PC-9 (cell line): ENCODE measurements around the gene ANKS1B. TPM values are rescaled to one million over a fixed set of nuclear protein-coding genes. Genes with fewer than 3 reads are reported as not detected.

Source experiments
- BruUV-seq: library from RNA; stranded (reverse); fragments of 400-500 nt; replicated peaks from 2 replicates; lab custom pipeline; 2021; lab: Mats Ljungman, UMichigan
- CTCF ChIA-PET: fragments of 300-600 bp; sonication (Branson Sonifier 250); formaldehyde crosslinking; loops from one replicate; lab custom pipeline; 2022; ENCODE audit warnings: antibody characterized with exemption; lab: Charles Lee
- POLR2A ChIA-PET: fragments of 300-600 bp; sonication (Branson Sonifier 250); formaldehyde crosslinking; loops from one replicate; lab custom pipeline; 2022; ENCODE audit warnings: antibody characterized with exemption; ENCODE audit not compliant: unreplicated experiment; lab: Charles Lee
- DNase-seq, 2 experiments: peaks; one replicate each; pipeline versions ENCODE4 v3.0.0 to v3.0.0-alpha.2; 2015 to 2022; ENCODE audit warnings: mixed read lengths in 1 of 2
- H2AFZ ChIP-seq: fragments of 200-600 bp; sonication (generic); 2 replicates; pipeline ENCODE4 v1.8.1; 2017; ENCODE audit warnings: antibody characterized with exemption
- H3F3A ChIP-seq: fragments of 200-600 bp; sonication (generic); 2 replicates; pipeline ENCODE4 v1.8.1; 2017; ENCODE audit warnings: antibody characterized with exemption, mild to moderate bottlenecking, low read depth; ENCODE audit not compliant: insufficient read depth
- H3K27ac ChIP-seq: fragments of 200-600 bp; sonication (generic); 2 replicates; pipeline ENCODE4 v1.6.1; 2016; ENCODE audit warnings: mixed run types
- H3K27me3 ChIP-seq: fragments of 200-600 bp; sonication (generic); 2 replicates; pipeline ENCODE4 v1.6.1; 2016; ENCODE audit warnings: low read depth, mixed run types; ENCODE audit not compliant: insufficient read depth
- H3K36me3 ChIP-seq: fragments of 200-600 bp; sonication (generic); 2 replicates; pipeline ENCODE4 v1.6.1; 2016; ENCODE audit warnings: low read depth, mixed run types
- H3K4me1 ChIP-seq: fragments of 200-600 bp; sonication (generic); replicated peaks from 2 replicates; pipeline ENCODE4 v1.6.1; 2016; ENCODE audit warnings: mixed run types; ENCODE audit not compliant: insufficient read depth
- H3K4me2 ChIP-seq: fragments of 200-600 bp; sonication (generic); 2 replicates; pipeline ENCODE4 v1.6.1; 2017; ENCODE audit warnings: mixed run types
- H3K4me3 ChIP-seq: fragments of 200-600 bp; sonication (generic); 2 replicates; pipeline ENCODE4 v1.6.1; 2016; ENCODE audit warnings: mixed run types
- H3K79me2 ChIP-seq: fragments of 200-600 bp; sonication (generic); 2 replicates; pipeline ENCODE4 v1.6.1; 2017; ENCODE audit warnings: low read depth, mixed run types
- H3K9me2 ChIP-seq: fragments of 200-600 bp; sonication (generic); 2 replicates; pipeline ENCODE4 v1.8.1; 2017; ENCODE audit warnings: mild to moderate bottlenecking; ENCODE audit not compliant: insufficient read depth
- H3K9me3 ChIP-seq: fragments of 200-600 bp; sonication (generic); 2 replicates; pipeline ENCODE4 v1.8.1; 2016; ENCODE audit warnings: low read depth; ENCODE audit not compliant: insufficient read depth
- H4K20me1 ChIP-seq: fragments of 200-600 bp; sonication (generic); 2 replicates; pipeline ENCODE4 v1.8.1; 2017; ENCODE audit not compliant: insufficient read depth
- CTCF ChIP-seq: fragments of 200-600 bp; sonication (generic); conservative IDR thresholded peaks from 2 replicates; pipeline ENCODE4 v1.6.1; 2017; ENCODE audit warnings: mixed run types, antibody characterized with exemption, mild to moderate bottlenecking, moderate library complexity
- EZH2 ChIP-seq: fragments of 200-600 bp; sonication (generic); IDR thresholded peaks from 2 replicates; pipeline ENCODE4 v1.8.0; 2017; ENCODE audit warnings: antibody characterized with exemption, low read depth
- intact Hi-C: fragments of 100-400 bp; cut with micrococcal nuclease; formaldehyde crosslinking; loops from one replicate; pipeline ENCODE4 v1.10.0; 2022; ENCODE audit not compliant: unreplicated experiment
- total RNA-seq: library from RNA; stranded (reverse); gene quantifications from 2 replicates; pipeline ENCODE4 v1.2.3, GENCODE V29; 2021

ANKS1B gene
- total RNA-seq, 1 experiment from 2014 or later, result not detected

- Histone ChIP-seq H3K27me3 (peaks cover 15% of the 10 kb centered on the region), H2AFZ (no peak overlapping the region), H4K20me1 (no peaks in the 10 kb centered on the region), H3K4me2 (no peak overlapping the region), H3K79me2 (no peaks in the 10 kb centered on the region), H3K4me3 (no peak overlapping the region), H3K9me2 (no peaks in the 10 kb centered on the region), H3K27ac (no peak overlapping the region), H3K9me3 (no peaks in the 10 kb centered on the region), H3F3A (no peaks in the 10 kb centered on the region), H3K36me3 (no peaks in the 10 kb centered on the region), H3K4me1 (no peaks in the 10 kb centered on the region)
- intact Hi-C loops, result no loop called here
- TF ChIP-seq EZH2 (no peak), CTCF (peak; percentile 53)
- no peak for DNase-seq
- POLR2A ChIA-PET, result no interaction called here
- no TSS peak for BruUV-seq
- CTCF ChIA-PET, result no interaction called here
Measured at GRCh38 chr12:98939350-98939749, 1045.4 kb downstream of the ANKS1B start.

GRCh38 chr12:98935847-98936246 lies 1048.9 kb downstream of the ANKS1B start:
- Histone ChIP-seq H3K4me3 (no peak overlapping the region), H2AFZ (no peak overlapping the region), H4K20me1 (no peaks in the 10 kb centered on the region), H3K4me1 (no peaks in the 10 kb centered on the region), H3K36me3 (no peaks in the 10 kb centered on the region), H3K27me3 (peaks cover 4% of the 10 kb centered on the region; the same call in 1 of the 2 replicates), H3K4me2 (no peak overlapping the region), H3F3A (no peaks in the 10 kb centered on the region), H3K9me2 (no peaks in the 10 kb centered on the region), H3K9me3 (no peaks in the 10 kb centered on the region), H3K79me2 (no peaks in the 10 kb centered on the region), H3K27ac (no peak overlapping the region)
- intact Hi-C loops, result no loop called here
- ChIA-PET CTCF (no interaction called here), POLR2A (no interaction called here)
- TF ChIP-seq EZH2 (no peak), CTCF (no peak)
- DNase-seq, result no peak
- BruUV-seq, result no TSS peak

GRCh38 chr12:98922871-98923270 lies 1061.9 kb downstream of the ANKS1B start:
- Histone ChIP-seq H3K27me3 (peaks cover 4% of the 10 kb centered on the region; the same call in 1 of the 2 replicates), H3K36me3 (no peaks in the 10 kb centered on the region), H4K20me1 (no peaks in the 10 kb centered on the region), H2AFZ (no peak overlapping the region), H3K4me2 (no peak overlapping the region), H3K4me1 (no peaks in the 10 kb centered on the region), H3K9me2 (no peaks in the 10 kb centered on the region), H3K4me3 (no peak overlapping the region), H3K9me3 (no peaks in the 10 kb centered on the region), H3F3A (no peaks in the 10 kb centered on the region), H3K79me2 (no peaks in the 10 kb centered on the region), H3K27ac (no peak overlapping the region)
- no TSS peak for BruUV-seq
- CTCF ChIA-PET, result no interaction called here
- TF ChIP-seq EZH2 (no peak), CTCF (no peak)
- intact Hi-C loops, result no loop called here
- POLR2A ChIA-PET, result no interaction called here
- DNase-seq, result no peak
